Aorta (tissue), 5 donors: ENCODE measurements around the gene PTP4A1. TPM values are rescaled to one million over a fixed set of nuclear protein-coding genes. Genes with fewer than 3 reads are reported as not detected.

ENCODE experiments used
- ATAC-seq: fragments of 200-7000 bp; cut with Tn5 transposase; one replicate; pipeline ENCODE4 v1.9.1; 2022; ENCODE audit warnings: moderate library complexity; ENCODE audit not compliant: low FRiP score
- DNase-seq, 2 donors: peaks; one replicate each; pipeline ENCODE4 v3.0.0-alpha.2; 2020
- H3K27ac ChIP-seq, 2 donors: one replicate each; pipeline ENCODE4 v1.5.1; 2013; ENCODE audit warnings: low read length in 2 of 2, mild to moderate bottlenecking in 2 of 2, moderate library complexity in 2 of 2, control low read depth in 1 of 2, inconsistent platforms in 1 of 2, low read depth in 1 of 2
- H3K27me3 ChIP-seq, 2 donors: one replicate each; pipeline ENCODE4 v1.6.1; 2013; ENCODE audit warnings: control low read depth in 1 of 2, low read length in 1 of 2, mild to moderate bottlenecking in 1 of 2, moderate library complexity in 1 of 2; ENCODE audit not compliant: insufficient read depth in 2 of 2, control insufficient read depth in 1 of 2
- H3K36me3 ChIP-seq, 2 donors: one replicate each; pipeline ENCODE4 v1.6.1; 2013; ENCODE audit warnings: control low read depth in 1 of 2, low read length in 1 of 2, mild to moderate bottlenecking in 1 of 2; ENCODE audit not compliant: insufficient read depth in 2 of 2, control insufficient read depth in 1 of 2
- H3K4me1 ChIP-seq, 2 donors: one replicate each; pipeline ENCODE4 v1.6.1; 2013; ENCODE audit warnings: low read length in 2 of 2, control low read depth in 1 of 2, mild to moderate bottlenecking in 1 of 2, moderate library complexity in 1 of 2; ENCODE audit not compliant: insufficient read depth in 2 of 2, control insufficient read depth in 1 of 2
- H3K4me3 ChIP-seq, 2 donors: one replicate each; pipeline ENCODE4 v1.5.1; 2013; ENCODE audit warnings: low read length in 2 of 2, control low read depth in 1 of 2, mild to moderate bottlenecking in 1 of 2
- H3K9me3 ChIP-seq: one replicate; pipeline ENCODE4 v1.6.1; 2013; ENCODE audit warnings: mild to moderate bottlenecking, low read length; ENCODE audit not compliant: control insufficient read depth
- WGBS, 2 donors: extraction: QIAGEN DNeasy Blood & Tissue Kit; methylation state at CpG; one replicate each; pipeline ENCODE4 v1.1.7; 2013; 5-methylcytosine and 5-hydroxymethylcytosine counted together
- intact Hi-C, 2 donors: fragments of 100-400 bp; cut with DNase I; formaldehyde crosslinking; loops; one replicate each; pipeline versions ENCODE4 v1.14.2 to v1.15.0; 2022
- polyA plus RNA-seq, 2 donors: library from polyadenylated mRNA; stranded (reverse); fragments of 200-250 nt; gene quantifications; one replicate each; pipeline ENCODE4 v1.2.3, GENCODE V29; 2013
- total RNA-seq, 2 donors: library from RNA; stranded (reverse); fragmentation: NEBNext Ultra II Directional; extraction: Animal tissue kit (Norgen Biotek cat#: 25700); gene quantifications; one replicate each; pipeline ENCODE4 v1.2.1, GENCODE V29; 2021
- donor health status: healthy with polysubstance abuse.
- donor health status: Bipolar disorder and iron deficiency.
- donor health status: DM: no; HTN: no; CAD: no.
- donor health status: DM: no; HTN: no; CAD: no.
- donor health status: DM: yes; HTN: yes; CAD: no.

Gene PTP4A1
- total and polyA plus RNA-seq, 4 donors, result 9.5 to 34.3 (median 24.5) TPM

- ATAC-seq (no peak), DNase-seq (no peak)
- no peaks in the 10 kb centered on the region for H3K27me3 ChIP-seq
- H3K9me3 ChIP-seq, result no peaks in the 10 kb centered on the region
- H3K27ac ChIP-seq, result no peak overlapping the region
- intact Hi-C loops, result loop anchor here (2.0 to 5.0 kb wide), 3 partner anchors 163 to 247 kb away; no protein-coding TSS in a partner anchor
- 86 to 89% methylated on average over 7 of the region's 7 CpGs for WGBS, 2 donors
- H3K4me3 ChIP-seq, result no peak overlapping the region
- no peaks in the 10 kb centered on the region for H3K4me1 ChIP-seq
- H3K36me3 ChIP-seq, result no peaks in the 10 kb centered on the region
Measured at GRCh38 chr6:63599243-63599642, 27.0 kb downstream of the PTP4A1 start.

DNA sequence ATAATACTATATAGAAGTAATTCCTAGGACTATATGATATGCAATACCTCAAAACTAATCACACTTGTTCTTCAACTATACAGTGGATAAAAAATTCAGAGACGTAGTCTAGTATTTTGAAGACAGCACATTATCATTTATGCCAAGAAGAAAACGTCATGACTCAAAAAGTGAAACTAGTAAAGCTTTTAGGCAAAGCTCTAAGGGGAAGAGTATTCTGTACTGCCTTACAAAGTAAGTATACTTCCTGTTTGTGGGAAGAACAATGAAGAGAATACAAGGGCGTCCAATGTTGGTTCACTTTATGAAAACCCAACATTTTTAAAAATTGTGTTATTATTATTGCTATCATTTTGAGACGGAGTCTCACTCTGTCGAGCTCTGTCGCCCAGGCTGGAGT lies 27.9 kb downstream of the PTP4A1 start:
- Histone ChIP-seq H3K27ac (no peak overlapping the region), H3K4me3 (no peak overlapping the region), H3K27me3 (no peaks in the 10 kb centered on the region), H3K36me3 (no peaks in the 10 kb centered on the region), H3K9me3 (no peaks in the 10 kb centered on the region), H3K4me1 (no peaks in the 10 kb centered on the region)
- ATAC-seq (no peak), DNase-seq (no peak)
- WGBS, 2 donors, result 79 to 82% methylated on average over 6 of the region's 6 CpGs
- intact Hi-C loops, result no loop called here

DNA sequence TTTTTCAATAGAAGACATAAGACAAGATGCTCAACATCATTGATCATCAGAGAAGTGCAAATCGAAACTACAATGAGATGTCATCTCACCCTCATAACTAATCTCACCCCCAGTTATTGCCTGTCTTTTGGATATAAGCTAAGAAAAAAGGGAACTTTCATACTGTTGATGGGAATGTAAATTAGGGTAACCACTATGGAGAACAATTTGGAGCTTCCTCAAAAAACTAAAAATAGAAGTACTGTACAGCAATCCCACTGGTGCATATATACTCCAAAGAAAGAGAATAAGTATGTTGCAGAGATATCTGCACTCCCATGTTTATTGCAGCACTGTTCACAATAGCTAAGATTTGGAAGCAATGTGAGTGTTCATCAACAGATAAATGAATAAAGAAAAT lies 37.0 kb downstream of the PTP4A1 start:
- no peak for ATAC-seq
- 92 to 94% methylated on average over 1 of the region's 1 CpG for WGBS, 2 donors

DNA sequence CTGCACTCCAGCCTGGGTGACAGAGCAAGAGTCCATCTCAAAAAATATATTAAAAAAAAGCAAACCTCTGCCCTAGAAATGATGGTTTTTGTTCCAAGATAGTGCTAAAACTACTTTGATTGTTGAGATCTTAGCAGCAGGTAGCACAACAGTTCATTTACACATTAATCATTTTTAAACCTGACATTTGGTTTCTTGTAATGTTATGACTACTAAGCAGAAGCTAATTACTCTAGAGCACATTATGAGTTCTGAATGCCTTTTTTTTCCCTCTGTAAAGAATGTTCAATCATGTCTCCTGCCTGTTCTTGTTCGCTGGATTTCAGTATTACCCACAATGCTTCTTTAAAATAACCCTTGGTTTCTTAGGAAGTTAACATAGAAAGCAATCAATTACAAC lies 38.7 kb downstream of the PTP4A1 start:
- intact Hi-C loops, result no loop called here
- H3K36me3 ChIP-seq, result no peaks in the 10 kb centered on the region
- DNase-seq (no peak), ATAC-seq (no peak)
- WGBS, 2 donors, result 21 to 27% methylated on average over 1 of the region's 1 CpG
- no peaks in the 10 kb centered on the region for H3K9me3 ChIP-seq
- no peak overlapping the region for H3K4me3 ChIP-seq
- no peak overlapping the region for H3K27ac ChIP-seq
- no peaks in the 10 kb centered on the region for H3K4me1 ChIP-seq
- H3K27me3 ChIP-seq, result no peaks in the 10 kb centered on the region

More for the DNA sequence above, 37.0 kb downstream of the PTP4A1 start:
- Histone ChIP-seq H3K9me3 (no peaks in the 10 kb centered on the region), H3K27ac (no peak overlapping the region), H3K27me3 (no peaks in the 10 kb centered on the region), H3K4me3 (no peak overlapping the region), H3K4me1 (no peaks in the 10 kb centered on the region), H3K36me3 (no peaks in the 10 kb centered on the region)
- intact Hi-C loops, result no loop called here
- DNase-seq, result no peak

GRCh38 chr6:63611560-63611959 lies 39.3 kb downstream of the PTP4A1 start:
- no peaks in the 10 kb centered on the region for H3K27me3 ChIP-seq
- intact Hi-C loops, result no loop called here

GRCh38 chr6:63615590-63615989 lies 43.3 kb downstream of the PTP4A1 start:
- 91 to 92% methylated on average over 1 of the region's 1 CpG for WGBS, 2 donors
- no peaks in the 10 kb centered on the region for H3K9me3 ChIP-seq
- no peak for ATAC-seq
- no peaks in the 10 kb centered on the region for H3K27me3 ChIP-seq
- H3K27ac ChIP-seq, result no peak overlapping the region
- no peak for DNase-seq
- H3K36me3 ChIP-seq, result no peaks in the 10 kb centered on the region
- intact Hi-C loops, result no loop called here
- no peak overlapping the region for H3K4me3 ChIP-seq
- no peaks in the 10 kb centered on the region for H3K4me1 ChIP-seq

More at GRCh38 chr6:63611560-63611959, 39.3 kb downstream of the PTP4A1 start:
- no peak overlapping the region for H3K4me3 ChIP-seq
- no peaks in the 10 kb centered on the region for H3K9me3 ChIP-seq
- no peaks in the 10 kb centered on the region for H3K4me1 ChIP-seq
- 86 to 90% methylated on average over 1 of the region's 1 CpG for WGBS, 2 donors
- ATAC-seq, result no peak
- DNase-seq, result no peak
- no peaks in the 10 kb centered on the region for H3K36me3 ChIP-seq
- H3K27ac ChIP-seq, result no peak overlapping the region

Other genes starting within 250 kb of the PTP4A1 start
- gene PHF3, start 63.3 kb downstream of the PTP4A1 start, total RNA-seq, result 10 to 100 TPM; 52.1 to 69.2 TPM
- 10 to 100 TPM in 1 of 2 donors, 1 to 10 TPM in 1; 6.9 to 12.9 TPM for gene PHF3, start 63.3 kb downstream of the PTP4A1 start, polyA plus RNA-seq